Kidney (tissue), 14 donors: ENCODE measurements around the gene TSPAN14. TPM values are rescaled to one million over a fixed set of nuclear protein-coding genes. Genes with fewer than 3 reads are reported as not detected.

Experiments used
- DNase-seq, 5 donors: peaks; one replicate each; pipeline ENCODE4 v3.0.0-alpha.2; 2013 to 2020
- FAIRE-seq: peaks from 2 replicates; lab custom pipeline; 2012; peaks lifted over from hg19 to GRCh38; lab: Jason Lieb, UNC
- H3K27ac ChIP-seq, 2 donors: one replicate each; pipeline ENCODE4 v1.7.0; 2013; ENCODE audit warnings: low read depth in 2 of 2, low read length in 2 of 2, inconsistent platforms in 1 of 2
- H3K27me3 ChIP-seq: one replicate; pipeline ENCODE4 v1.7.1; 2013; ENCODE audit warnings: low read length, inconsistent platforms; ENCODE audit not compliant: control insufficient read depth, insufficient read depth
- H3K36me3 ChIP-seq, 3 donors: one replicate each; pipeline versions ENCODE4 v1.7.0 to v1.7.1; 2013; ENCODE audit warnings: low read length in 3 of 3, control low read depth in 1 of 3, inconsistent platforms in 1 of 3; ENCODE audit not compliant: insufficient read depth in 3 of 3, control insufficient read depth in 2 of 3
- H3K4me1 ChIP-seq, 3 donors: one replicate each; pipeline versions ENCODE4 v1.7.0 to v1.7.1; 2013; ENCODE audit warnings: low read length in 3 of 3, inconsistent platforms in 1 of 3, low read depth in 1 of 3; ENCODE audit not compliant: control insufficient read depth in 2 of 3, insufficient read depth in 2 of 3
- H3K4me3 ChIP-seq, 3 donors: one replicate each; pipeline versions ENCODE4 v1.7.0 to v1.8.1; 2013; ENCODE audit warnings: low read length in 3 of 3, control low read depth in 1 of 3, inconsistent platforms in 1 of 3
- H3K9ac ChIP-seq, 3 donors: one replicate each; pipeline versions ENCODE4 v1.7.0 to v1.7.1; 2013; ENCODE audit warnings: low read length in 3 of 3, control low read depth in 1 of 3, inconsistent platforms in 1 of 3
- H3K9me3 ChIP-seq, 3 donors: one replicate each; pipeline versions ENCODE4 v1.7.0 to v1.7.1; 2013; ENCODE audit warnings: low read length in 3 of 3, control low read depth in 1 of 3, inconsistent platforms in 1 of 3; ENCODE audit not compliant: control insufficient read depth in 2 of 3, insufficient read depth in 1 of 3
- intact Hi-C: fragments of 100-400 bp; cut with DNase I; formaldehyde crosslinking; loops from one replicate; pipeline ENCODE4 v1.11.1; 2022
- polyA plus RNA-seq: library from polyadenylated mRNA; stranded (reverse); fragments of 350-450 nt; fragmentation: Illumina TruSeq; extraction: RNeasy Lipid Tissue Mini Kit (QIAGEN cat#74804); gene quantifications from one replicate; pipeline ENCODE4 v1.2.3, GENCODE V29; 2014; ENCODE audit warnings: low read depth, low replicate concordance; ENCODE audit not compliant: insufficient read depth
- total RNA-seq: library from RNA; stranded (reverse); fragmentation: NEBNext Ultra II Directional; extraction: Animal tissue kit (Norgen Biotek cat#: 25700); gene quantifications from one replicate; pipeline ENCODE4 v1.2.1, GENCODE V29; 2021
- TF ChIP-seq, protein P1 (sequence below): IDR thresholded peaks from 3 replicates; pipeline ENCODE4 v1.5.1; 2012; ENCODE audit warnings: mild to moderate bottlenecking, moderate library complexity, borderline replicate concordance; ENCODE audit not compliant: insufficient read depth; ENCODE audit errors: extremely low read depth
- donor health status: control.
- donor health status: control.
- donor health status: control.
- donor health status: control.
- donor health status: control.
- donor health status: DM: yes; HTN: yes; CAD: no.
- donor health status: Normal renal cell carcinoma (clear cell type).

Gene TSPAN14
- total and polyA plus RNA-seq, 2 donors from 2014 or later = 36.8 to 183 TPM

GRCh38 chr10:80459047-80459865 lies 5.1 kb downstream of the TSPAN14 start:
- peak overlapping the region in 1 of 3 donors; percentile 37 for H3K9ac ChIP-seq
- peaks cover 4 to 70% (median 65%) of the 10 kb centered on the region in 3 donors for H3K4me1 ChIP-seq
- TF ChIP-seq, protein P1, sequence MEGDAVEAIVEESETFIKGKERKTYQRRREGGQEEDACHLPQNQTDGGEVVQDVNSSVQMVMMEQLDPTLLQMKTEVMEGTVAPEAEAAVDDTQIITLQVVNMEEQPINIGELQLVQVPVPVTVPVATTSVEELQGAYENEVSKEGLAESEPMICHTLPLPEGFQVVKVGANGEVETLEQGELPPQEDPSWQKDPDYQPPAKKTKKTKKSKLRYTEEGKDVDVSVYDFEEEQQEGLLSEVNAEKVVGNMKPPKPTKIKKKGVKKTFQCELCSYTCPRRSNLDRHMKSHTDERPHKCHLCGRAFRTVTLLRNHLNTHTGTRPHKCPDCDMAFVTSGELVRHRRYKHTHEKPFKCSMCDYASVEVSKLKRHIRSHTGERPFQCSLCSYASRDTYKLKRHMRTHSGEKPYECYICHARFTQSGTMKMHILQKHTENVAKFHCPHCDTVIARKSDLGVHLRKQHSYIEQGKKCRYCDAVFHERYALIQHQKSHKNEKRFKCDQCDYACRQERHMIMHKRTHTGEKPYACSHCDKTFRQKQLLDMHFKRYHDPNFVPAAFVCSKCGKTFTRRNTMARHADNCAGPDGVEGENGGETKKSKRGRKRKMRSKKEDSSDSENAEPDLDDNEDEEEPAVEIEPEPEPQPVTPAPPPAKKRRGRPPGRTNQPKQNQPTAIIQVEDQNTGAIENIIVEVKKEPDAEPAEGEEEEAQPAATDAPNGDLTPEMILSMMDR = no peak
- DNase-seq (peak in 1 of 5 donors; percentile 82), FAIRE-seq (no peak)
- no peaks in the 10 kb centered on the region for H3K27me3 ChIP-seq
- H3K9me3 ChIP-seq = no peaks in the 10 kb centered on the region
- intact Hi-C loops = loop anchor here (5.0 kb wide), 1 partner anchor 43 kb away; no protein-coding TSS in a partner anchor
- H3K36me3 ChIP-seq = no peaks in the 10 kb centered on the region
- peak overlapping the region; percentile 55 to 78 for H3K27ac ChIP-seq
- peak overlapping the region in 1 of 3 donors; percentile 17 for H3K4me3 ChIP-seq

- Histone ChIP-seq H3K9me3 (no peaks in the 10 kb centered on the region), H3K27me3 (no peaks in the 10 kb centered on the region), H3K4me3 (peak overlapping the region in 1 of 3 donors; percentile 20), H3K4me1 (peaks cover 7 to 78% (median 78%) of the 10 kb centered on the region in 3 donors), H3K36me3 (no peaks in the 10 kb centered on the region), H3K27ac (peak overlapping the region; percentile 30 to 78), H3K9ac (peak overlapping the region in 1 of 3 donors; percentile 21)
- intact Hi-C loops = no loop called here
- DNase-seq = peak; percentile 85 to 92 (median 89)
- FAIRE-seq = no peak
- TF ChIP-seq, protein P1 = no peak
These were observed 6.5 kb downstream of the TSPAN14 start for GRCh38 chr10:80460399-80461207.

DNA sequence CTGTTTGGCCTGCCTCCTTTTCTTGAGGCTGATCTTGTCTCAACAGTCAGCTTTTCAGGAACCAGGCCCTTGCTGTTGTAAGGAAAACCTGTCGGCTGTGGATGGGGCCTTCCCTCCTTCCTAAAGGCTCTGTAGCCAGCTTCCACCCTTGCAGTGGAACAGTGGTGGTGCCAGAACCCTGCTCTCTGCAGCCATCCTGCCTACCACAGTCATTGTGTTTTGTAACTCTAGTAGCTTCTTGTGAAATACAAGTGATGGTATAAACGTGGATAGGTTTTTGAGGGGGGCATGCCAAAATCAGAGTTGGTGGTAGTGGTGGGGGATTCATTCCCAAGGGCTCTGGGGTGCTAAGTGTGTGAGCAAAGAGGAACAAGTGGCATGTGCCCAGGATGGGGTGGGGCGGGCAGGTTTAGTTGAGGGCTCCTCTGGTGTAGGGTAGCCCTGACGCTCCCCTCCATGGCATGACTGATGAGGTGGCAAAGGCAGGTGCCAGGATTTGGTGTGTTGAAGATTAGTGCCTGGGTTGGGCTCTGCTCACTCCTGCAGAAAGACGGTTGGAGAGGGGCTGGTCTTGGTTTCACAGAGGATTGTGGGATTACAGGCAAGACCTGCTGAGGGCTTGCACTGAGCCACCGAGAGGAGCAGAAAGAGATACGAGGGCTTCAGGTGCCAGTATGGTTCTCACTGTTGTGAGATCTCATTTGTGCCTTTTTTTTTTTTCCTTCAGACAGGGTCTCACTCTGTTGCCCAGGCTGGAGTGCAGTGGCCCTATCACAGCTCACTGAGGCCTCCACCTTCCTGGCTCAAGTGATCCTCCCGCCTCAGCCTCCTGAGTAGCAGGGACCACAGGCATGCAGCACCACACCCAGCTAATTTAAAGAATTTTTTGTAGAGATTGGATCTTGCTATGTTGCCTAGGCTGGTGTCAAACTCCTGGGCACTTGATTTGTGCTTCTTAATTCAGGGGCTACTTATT lies 7.4 kb downstream of the TSPAN14 start:
- Histone ChIP-seq H3K9me3 (no peaks in the 10 kb centered on the region), H3K4me3 (no peak overlapping the region), H3K36me3 (no peaks in the 10 kb centered on the region), H3K27me3 (no peaks in the 10 kb centered on the region), H3K9ac (peak overlapping the region in 1 of 3 donors; percentile 21), H3K4me1 (peaks cover 7 to 78% (median 77%) of the 10 kb centered on the region in 3 donors), H3K27ac (peak overlapping the region; percentile 30 to 78)
- DNase-seq (no peak), FAIRE-seq (no peak)
- intact Hi-C loops = no loop called here
- TF ChIP-seq, protein P1 = no peak
